NB4 (cell line): ENCODE results near the gene RICTOR.
"Not testable (repeated sequence)": the region's sequence is repeated elsewhere in the genome, so short reads cannot be mapped to it uniquely, and the experiment has no call there.

Experiments
- MYC ChIP-seq: IDR thresholded peaks from 2 replicates; pipeline ENCODE4 v1.6.1; 2011; ENCODE audit warnings: low read depth, low read length
- POLR2A ChIP-seq: IDR thresholded peaks from 2 replicates; pipeline ENCODE4 v1.6.1; 2011; ENCODE audit warnings: mild to moderate bottlenecking; ENCODE audit not compliant: insufficient read length; ENCODE audit errors: extremely low read depth
- TF ChIP-seq, protein P1 (sequence below): IDR thresholded peaks from one replicate; pipeline ENCODE4 v1.5.1; 2012; ENCODE audit warnings: low read depth, low read length
- TF ChIP-seq, protein P2 (sequence below): IDR thresholded peaks from 2 replicates; pipeline ENCODE4 v1.6.1; 2011; ENCODE audit warnings: low read depth, low read length

DNA sequence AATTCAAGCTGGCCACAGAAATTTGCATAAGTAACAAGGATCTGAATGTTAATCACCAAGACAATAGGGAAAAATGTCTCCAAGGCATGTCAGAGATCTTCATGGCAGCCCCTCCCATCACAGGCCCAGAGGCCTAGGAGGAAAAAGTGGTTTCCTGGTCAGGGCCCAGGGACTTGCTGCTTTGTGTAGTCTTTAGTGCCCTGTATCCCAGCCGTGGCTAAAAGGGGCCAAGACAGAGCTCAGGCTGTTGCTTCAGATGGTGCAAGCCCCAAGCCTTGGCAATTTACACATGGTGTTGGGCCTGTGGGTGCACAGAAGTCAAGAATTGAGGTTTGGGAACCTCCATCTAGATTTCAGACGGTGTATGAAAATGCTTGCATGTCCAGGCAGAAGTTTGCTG, 63.2 kb downstream of the RICTOR start:
- TF ChIP-seq, protein P1, sequence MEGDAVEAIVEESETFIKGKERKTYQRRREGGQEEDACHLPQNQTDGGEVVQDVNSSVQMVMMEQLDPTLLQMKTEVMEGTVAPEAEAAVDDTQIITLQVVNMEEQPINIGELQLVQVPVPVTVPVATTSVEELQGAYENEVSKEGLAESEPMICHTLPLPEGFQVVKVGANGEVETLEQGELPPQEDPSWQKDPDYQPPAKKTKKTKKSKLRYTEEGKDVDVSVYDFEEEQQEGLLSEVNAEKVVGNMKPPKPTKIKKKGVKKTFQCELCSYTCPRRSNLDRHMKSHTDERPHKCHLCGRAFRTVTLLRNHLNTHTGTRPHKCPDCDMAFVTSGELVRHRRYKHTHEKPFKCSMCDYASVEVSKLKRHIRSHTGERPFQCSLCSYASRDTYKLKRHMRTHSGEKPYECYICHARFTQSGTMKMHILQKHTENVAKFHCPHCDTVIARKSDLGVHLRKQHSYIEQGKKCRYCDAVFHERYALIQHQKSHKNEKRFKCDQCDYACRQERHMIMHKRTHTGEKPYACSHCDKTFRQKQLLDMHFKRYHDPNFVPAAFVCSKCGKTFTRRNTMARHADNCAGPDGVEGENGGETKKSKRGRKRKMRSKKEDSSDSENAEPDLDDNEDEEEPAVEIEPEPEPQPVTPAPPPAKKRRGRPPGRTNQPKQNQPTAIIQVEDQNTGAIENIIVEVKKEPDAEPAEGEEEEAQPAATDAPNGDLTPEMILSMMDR = not testable (repeated sequence)
- TF ChIP-seq POLR2A, MYC: not testable (repeated sequence)
- TF ChIP-seq, protein P2, sequence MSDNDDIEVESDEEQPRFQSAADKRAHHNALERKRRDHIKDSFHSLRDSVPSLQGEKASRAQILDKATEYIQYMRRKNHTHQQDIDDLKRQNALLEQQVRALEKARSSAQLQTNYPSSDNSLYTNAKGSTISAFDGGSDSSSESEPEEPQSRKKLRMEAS = not testable (repeated sequence)
